AG04450 (cell line): Measurements from ENCODE around the gene CHD9. TPM values are rescaled to one million over a fixed set of nuclear protein-coding genes. Genes with fewer than 3 reads are reported as not detected.
A peak's percentile ranks its signal among the peaks of the same experiment; 100 is the strongest.

Experiments used
- CTCF ChIA-PET: fragments of 300-600, 350-600 bp; formaldehyde crosslinking; extraction: SDS; loops from one replicate; lab custom pipeline; 2022; ENCODE audit warnings: antibody characterized with exemption, inconsistent platforms; lab: Charles Lee
- POLR2A ChIA-PET: fragments of 350-600 bp; formaldehyde crosslinking; extraction: SDS; loops from one replicate; lab custom pipeline; 2021; ENCODE audit warnings: antibody characterized with exemption, inconsistent platforms; lab: Yijun Ruan, JAX
- DNase-seq: peaks from one replicate; pipeline ENCODE4 v3.0.0-alpha.2; 2011; ENCODE audit warnings: low read depth, low spot score
- H3K27ac ChIP-seq: one replicate; pipeline ENCODE4 v1.5.1; 2012; ENCODE audit warnings: low read depth, low read length, control low read depth
- H3K27me3 ChIP-seq: one replicate; pipeline ENCODE4 v1.6.0; 2012; ENCODE audit warnings: low read length; ENCODE audit not compliant: control insufficient read depth, insufficient read depth
- H3K4me3 ChIP-seq: 2 replicates; pipeline ENCODE4 v1.5.1; 2011; ENCODE audit warnings: mild to moderate bottlenecking, low read depth, low read length, control low read depth
- H3K9me3 ChIP-seq: 2 replicates; pipeline ENCODE4 v1.5.1; 2012; ENCODE audit warnings: low read length; ENCODE audit not compliant: control insufficient read depth, insufficient read depth
- polyA plus RNA-seq: library from polyadenylated mRNA; depleted of rRNA; stranded (reverse); fragments of >200 nt; gene quantifications from 2 replicates; pipeline ENCODE4 v1.2.3, GENCODE V29; 2011
- TF ChIP-seq, protein P1 (sequence below): IDR thresholded peaks from 2 replicates; pipeline ENCODE4 v1.5.1; 2011; ENCODE audit warnings: low read depth, low read length, control low read depth, inconsistent platforms

Gene CHD9
- polyA plus RNA-seq, 1 experiment: 42.6 TPM

DNA sequence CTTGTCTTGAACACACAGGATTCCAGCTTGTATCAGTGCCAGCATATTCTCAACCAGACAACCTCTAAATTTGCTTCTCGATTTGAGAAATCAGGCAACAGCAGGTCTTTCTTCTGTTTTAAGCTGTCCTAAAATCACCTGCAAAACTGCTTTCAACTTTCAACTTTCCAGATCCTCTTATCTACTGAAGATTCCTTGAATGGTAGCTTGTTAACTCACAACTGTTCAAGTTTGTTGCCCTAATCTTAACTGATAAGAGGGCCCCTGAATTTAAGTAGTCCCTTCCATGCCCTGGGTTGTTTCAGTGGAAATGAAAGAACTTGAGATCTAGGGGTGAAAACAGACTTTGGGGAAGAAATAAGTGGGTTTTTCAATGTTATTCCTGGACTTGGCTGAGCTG, 57.2 kb downstream of the CHD9 start:
- DNase-seq: no peak
- ChIA-PET POLR2A (no interaction called here), CTCF (interaction anchor here (0.9 to 2.2 kb wide), 2 partner anchors 48 to 55 kb away, joined by 3 to 7 read pairs; no protein-coding TSS in a partner anchor)
- TF ChIP-seq, protein P1, sequence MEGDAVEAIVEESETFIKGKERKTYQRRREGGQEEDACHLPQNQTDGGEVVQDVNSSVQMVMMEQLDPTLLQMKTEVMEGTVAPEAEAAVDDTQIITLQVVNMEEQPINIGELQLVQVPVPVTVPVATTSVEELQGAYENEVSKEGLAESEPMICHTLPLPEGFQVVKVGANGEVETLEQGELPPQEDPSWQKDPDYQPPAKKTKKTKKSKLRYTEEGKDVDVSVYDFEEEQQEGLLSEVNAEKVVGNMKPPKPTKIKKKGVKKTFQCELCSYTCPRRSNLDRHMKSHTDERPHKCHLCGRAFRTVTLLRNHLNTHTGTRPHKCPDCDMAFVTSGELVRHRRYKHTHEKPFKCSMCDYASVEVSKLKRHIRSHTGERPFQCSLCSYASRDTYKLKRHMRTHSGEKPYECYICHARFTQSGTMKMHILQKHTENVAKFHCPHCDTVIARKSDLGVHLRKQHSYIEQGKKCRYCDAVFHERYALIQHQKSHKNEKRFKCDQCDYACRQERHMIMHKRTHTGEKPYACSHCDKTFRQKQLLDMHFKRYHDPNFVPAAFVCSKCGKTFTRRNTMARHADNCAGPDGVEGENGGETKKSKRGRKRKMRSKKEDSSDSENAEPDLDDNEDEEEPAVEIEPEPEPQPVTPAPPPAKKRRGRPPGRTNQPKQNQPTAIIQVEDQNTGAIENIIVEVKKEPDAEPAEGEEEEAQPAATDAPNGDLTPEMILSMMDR: no peak
- H3K9me3 ChIP-seq: no peaks in the 10 kb centered on the region
- no peak overlapping the region for H3K4me3 ChIP-seq
- no peaks in the 10 kb centered on the region for H3K27me3 ChIP-seq
- H3K27ac ChIP-seq: peak overlapping the region; percentile 11

DNA sequence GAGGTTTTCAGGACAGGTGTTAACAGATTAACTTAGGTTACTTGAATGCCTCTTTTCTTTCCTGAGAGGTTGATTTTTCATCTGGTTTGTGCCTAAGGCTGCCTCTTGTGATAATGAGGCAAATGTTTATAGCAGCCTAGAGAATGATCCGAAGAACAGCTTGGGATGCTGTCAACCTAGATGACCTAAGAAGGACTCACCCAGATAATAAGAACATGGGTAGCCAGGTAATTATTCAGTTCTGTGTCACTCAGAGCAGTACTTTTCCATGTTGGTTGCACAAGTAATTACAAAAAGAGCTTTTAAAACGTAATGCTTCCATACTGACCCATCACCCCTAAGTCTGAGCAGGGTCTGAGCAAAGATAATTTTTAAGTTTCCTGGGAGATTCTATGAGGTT, 60.3 kb downstream of the CHD9 start:
- POLR2A ChIA-PET: no interaction called here
- no peaks in the 10 kb centered on the region for H3K9me3 ChIP-seq
- TF ChIP-seq, protein P1: no peak
- no peak overlapping the region for H3K4me3 ChIP-seq
- CTCF ChIA-PET: no interaction called here
- H3K27me3 ChIP-seq: no peaks in the 10 kb centered on the region
- H3K27ac ChIP-seq: no peak overlapping the region
- no peak for DNase-seq

DNA sequence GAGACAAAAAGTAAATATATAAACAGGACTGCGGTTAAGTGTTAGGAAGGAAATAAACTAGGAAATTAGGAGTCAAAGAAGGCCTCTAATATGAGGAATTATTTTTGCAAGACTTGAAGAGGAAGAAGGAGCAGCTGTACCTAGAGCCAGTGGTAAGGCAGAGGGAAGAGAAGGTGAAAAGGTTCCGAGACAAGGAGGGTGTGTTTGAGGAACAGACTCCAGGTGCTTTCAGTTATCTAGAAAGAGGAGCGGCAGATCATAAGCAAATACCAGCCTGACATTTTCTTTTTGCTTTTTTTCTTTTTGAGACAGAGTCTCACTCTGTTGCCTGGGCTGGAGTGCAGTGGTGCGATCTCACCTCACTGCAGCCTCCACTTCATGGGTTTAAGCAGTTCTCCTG, 61.0 kb downstream of the CHD9 start:
- ChIA-PET POLR2A (no interaction called here), CTCF (no interaction called here)

DNA sequence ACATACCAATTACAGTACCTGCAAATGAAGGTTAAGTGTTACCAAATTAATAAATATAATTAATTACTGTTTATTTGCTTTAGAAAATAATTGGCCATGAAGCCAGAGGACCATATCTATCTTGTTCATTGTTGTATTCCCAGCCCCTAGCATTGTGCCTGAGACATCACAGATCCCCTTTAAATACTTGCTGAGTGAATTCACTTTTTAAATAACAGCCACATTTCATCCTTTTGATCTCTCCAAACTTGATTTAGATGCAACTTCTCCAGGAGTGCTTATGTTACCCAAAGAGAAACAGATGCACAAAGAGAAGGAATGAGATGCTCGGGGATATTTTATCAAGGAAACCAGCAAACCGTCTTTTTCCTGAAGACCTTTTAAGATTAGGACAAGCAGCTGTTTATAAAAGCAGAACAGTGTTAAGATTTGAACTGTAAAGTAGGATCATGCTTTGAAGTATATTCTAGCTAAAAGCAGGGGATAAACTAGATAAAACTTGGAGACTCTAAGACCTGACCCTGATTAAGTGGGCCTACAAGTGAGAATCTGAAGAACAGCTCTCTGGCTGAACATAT, 66.3 kb downstream of the CHD9 start:
- ChIA-PET POLR2A (interaction anchor here (1.1 kb wide), 1 partner anchor 30 kb away, joined by 3 read pairs; no protein-coding TSS in a partner anchor), CTCF (no interaction called here)
- no peak overlapping the region for H3K4me3 ChIP-seq
- no peaks in the 10 kb centered on the region for H3K9me3 ChIP-seq
- no peak overlapping the region for H3K27ac ChIP-seq
- H3K27me3 ChIP-seq: no peaks in the 10 kb centered on the region
- TF ChIP-seq, protein P1: no peak
- no peak for DNase-seq

More for the DNA sequence above, 61.0 kb downstream of the CHD9 start:
- DNase-seq: no peak
- Histone ChIP-seq H3K27ac (no peak overlapping the region), H3K27me3 (no peaks in the 10 kb centered on the region), H3K4me3 (no peak overlapping the region), H3K9me3 (no peaks in the 10 kb centered on the region)
- TF ChIP-seq, protein P1: no peak

DNA sequence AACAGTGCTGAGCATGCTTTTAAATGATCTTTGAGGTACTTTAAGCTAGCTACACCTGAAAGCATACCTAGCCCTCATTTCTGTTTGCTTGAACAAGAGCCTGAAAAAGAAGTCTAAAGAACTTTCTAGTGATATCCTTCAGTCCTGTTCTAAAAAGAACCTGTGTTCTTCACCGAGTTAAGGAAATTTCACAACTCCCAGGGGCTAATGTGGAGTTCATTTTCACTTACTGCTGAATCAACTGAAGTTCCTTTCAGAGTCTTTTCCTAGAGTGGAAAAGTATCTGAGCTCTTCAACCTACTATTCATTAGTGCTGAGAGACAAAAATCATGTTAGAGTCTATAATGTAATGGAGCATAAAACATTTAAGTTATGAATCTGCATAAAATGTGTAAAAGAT, 66.9 kb downstream of the CHD9 start:
- H3K27me3 ChIP-seq: no peaks in the 10 kb centered on the region
- no peaks in the 10 kb centered on the region for H3K9me3 ChIP-seq
- ChIA-PET CTCF (interaction anchor here (0.7 kb wide), 1 partner anchor 10 kb away, joined by 3 read pairs; no protein-coding TSS in a partner anchor), POLR2A (interaction anchor here (1.1 kb wide), 1 partner anchor 31 kb away, joined by 3 read pairs; no protein-coding TSS in a partner anchor)
- H3K27ac ChIP-seq: no peak overlapping the region
- DNase-seq: no peak
- H3K4me3 ChIP-seq: no peak overlapping the region
- TF ChIP-seq, protein P1: no peak
